ENCODE measurements around the gene E2F8. TPM values are rescaled to one million over a fixed set of nuclear protein-coding genes. Genes with fewer than 3 reads are reported as not detected.

E2F8 gene
- total and polyA plus RNA-seq, 10 of the 15 experiments (the other 5 are each of a cell fraction or from before 2014, with no cell fraction given), result 8.8 to 28.1 (median 18.5) TPM

- TF ChIP-seq ATF2 (IDR thresholded peaks at IDR 0.05; ENCODE audit: low read length) (no peak), NFIC (IDR thresholded peaks at IDR 0.05; ENCODE audit: low read depth, low read length) (no peak)
Measured at GRCh38 chr11:19237381-19237780, 3.4 kb downstream of the E2F8 start (continued).

GRCh38 chr11:19234231-19234817, 6.4 kb downstream of the E2F8 start:
- Histone ChIP-seq H2AFZ (ENCODE audit: control insufficient read depth, low read depth, low read length) (no peak overlapping the region), H4K20me1 (ENCODE audit: control insufficient read depth, insufficient read depth) (no peaks in the 10 kb centered on the region), H3K9ac (ENCODE audit: control insufficient read depth, insufficient read depth, low read length) (no peak overlapping the region), H3K79me2 (ENCODE audit: control insufficient read depth, insufficient read depth, low read length) (peaks cover 16% of the 10 kb centered on the region), H3K36me3 (ENCODE audit: control insufficient read depth in 2 of 2, insufficient read depth in 2 of 2, low read length in 1 of 2) (peaks cover 9 to 24% of the 10 kb centered on the region in 2 experiments), H3K4me3 (no peak overlapping the region), H3K27me3 (replicated peaks in 1 of 2; ENCODE audit: control insufficient read depth in 2 of 2, insufficient read depth in 2 of 2, low read length in 1 of 2) (no peaks in the 10 kb centered on the region), H3K9me3 (replicated peaks; ENCODE audit: control insufficient read depth, insufficient read depth, low read length) (no peaks in the 10 kb centered on the region), H3K4me2 (ENCODE audit: control insufficient read depth, insufficient read depth) (no peak overlapping the region), H3K27ac (ENCODE audit: control insufficient read depth, insufficient read depth) (no peak overlapping the region), H3K4me1 (ENCODE audit: control insufficient read depth, insufficient read depth, low read length) (peaks cover 5% of the 10 kb centered on the region; the same call in 1 of the 2 replicates)
- over 99% methylated on average over 5 of the region's 5 CpGs for WGBS (ENCODE audit: insufficient coverage, insufficient replicate concordance, low lambda C conversion rate, missing lambda C conversion rate)
- FAIRE-seq (no peak), ATAC-seq (no peak), DNase-seq (ENCODE audit: low read depth, low spot score) (no peak)
- ChIA-PET CTCF (interaction anchor here (1.4 kb wide), 1 partner anchor 159 kb away, joined by 3 read pairs; no protein-coding TSS in a partner anchor), RAD21 (ENCODE audit: unreplicated experiment) (no interaction called here), SMC1A (ENCODE audit: uncharacterized antibody, unreplicated experiment) (no interaction called here), POLR2A (interaction anchor here (0.6 kb wide), 1 partner anchor 990 kb away, joined by 3 read pairs; no protein-coding TSS in a partner anchor)
- intact Hi-C loops (cut with micrococcal nuclease; ENCODE audit: unreplicated experiment), result no loop called here
- TF ChIP-seq MTA2 (IDR thresholded peaks at IDR 0.05; ENCODE audit: low read depth) (no peak), SREBF2 (IDR thresholded peaks at IDR 0.05; ENCODE audit: low read length) (no peak), YBX1 (IDR thresholded peaks at IDR 0.05) (no peak), EED (IDR thresholded peaks at IDR 0.05; ENCODE audit: low read depth) (no peak), LARP7 (IDR thresholded peaks at IDR 0.05) (no peak), CTCF (IDR thresholded peaks at IDR 0.05 in 2 of 3, conservative IDR thresholded peaks at IDR 0.05 in 1 of 3; ENCODE audit: control insufficient read depth in 2 of 3, extremely low read depth in 1 of 3, insufficient read depth in 1 of 3, low read depth in 3 of 3, low read length in 3 of 3) (no peak), RB1 (IDR thresholded peaks at IDR 0.05; ENCODE audit: borderline replicate concordance) (no peak), HDAC2 (IDR thresholded peaks at IDR 0.05) (no peak), PML (IDR thresholded peaks at IDR 0.05; ENCODE audit: low read length) (no peak), ZBTB40 (IDR thresholded peaks at IDR 0.05; ENCODE audit: borderline replicate concordance) (no peak), WRNIP1 (IDR thresholded peaks at IDR 0.05; ENCODE audit: borderline replicate concordance, low read depth, low read length) (no peak), IKZF2 (IDR thresholded peaks at IDR 0.05) (no peak)
- in situ Hi-C loops (cut with MboI), result no loop called here
- no TSS peak for BruUV-seq (replicated peaks)
